ENCODE results near the gene WWC1. TPM values are rescaled to one million over a fixed set of nuclear protein-coding genes. Genes with fewer than 3 reads are reported as not detected.

The WWC1 gene
- total and polyA plus RNA-seq, 4 donors = 48.4 to 77.0 (median 56.2) TPM

DNA sequence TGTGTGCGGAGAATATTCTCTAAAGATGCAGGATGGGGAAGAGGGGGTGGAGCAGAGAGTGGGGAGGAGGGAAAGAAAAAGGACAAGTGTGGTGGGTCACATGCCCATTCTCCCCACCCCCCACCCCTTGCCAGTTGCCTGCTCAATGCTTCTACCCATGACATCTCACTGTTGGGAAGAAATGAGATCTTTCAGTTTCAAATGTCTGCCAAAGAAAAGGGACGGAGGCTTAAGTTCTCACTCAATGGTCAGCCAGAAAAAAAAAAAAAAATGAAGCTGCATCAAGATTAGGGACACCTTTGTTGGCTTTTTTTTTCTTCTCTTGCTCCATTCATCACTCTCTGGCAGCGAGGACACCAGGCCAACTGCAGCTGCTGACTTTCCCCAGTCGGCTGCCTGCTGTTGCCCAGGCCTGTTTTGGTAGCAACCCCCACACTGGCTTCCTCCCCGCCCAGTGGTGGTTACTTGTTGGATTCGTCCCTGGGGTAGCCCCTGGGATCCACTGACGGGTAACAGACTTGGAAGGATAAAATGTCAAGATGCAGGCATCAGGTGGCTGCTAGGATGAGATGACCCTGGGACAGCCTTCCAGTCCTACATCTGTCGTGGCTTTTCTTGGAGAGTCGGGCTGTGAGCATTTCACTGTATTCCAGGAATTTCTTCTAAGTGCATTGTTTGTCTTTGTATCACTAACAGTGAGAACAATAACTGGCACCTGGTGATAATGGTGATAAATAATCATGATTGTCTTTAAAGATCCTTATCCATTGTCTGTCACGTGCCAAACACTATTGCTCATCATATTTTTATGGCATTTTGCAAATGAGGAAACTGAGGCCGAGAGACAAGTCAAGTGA, 9.1 kb downstream of the WWC1 start:
- WGBS, 2 donors = 68 to 76% methylated on average over 11 of the region's 11 CpGs
- Histone ChIP-seq H3K36me3 (ENCODE audit: control insufficient read depth in 4 of 4, insufficient read depth in 4 of 4, low read length in 4 of 4) (no peaks in the 10 kb centered on the region), H3K9me3 (ENCODE audit: control insufficient read depth in 4 of 4, insufficient read depth in 3 of 4, low read length in 3 of 4) (no peaks in the 10 kb centered on the region), H3K4me1 (ENCODE audit: control insufficient read depth in 5 of 5, insufficient read depth in 5 of 5, low read length in 5 of 5) (peaks cover 0 to 45% (median 3%) of the 10 kb centered on the region in 5 donors), H3K9ac (ENCODE audit: insufficient read depth in 1 of 2, low read length in 2 of 2) (no peak overlapping the region), H3K27ac (ENCODE audit: low read depth in 1 of 2, low read length in 1 of 2) (peak overlapping the region in 1 of 2 donors; percentile 3), H3K4me3 (no peak overlapping the region), H3K27me3 (ENCODE audit: control insufficient read depth in 3 of 3, insufficient read depth in 3 of 3, low read length in 2 of 3) (no peaks in the 10 kb centered on the region)
- DNase-seq = no peak
- TF ChIP-seq, protein P1, sequence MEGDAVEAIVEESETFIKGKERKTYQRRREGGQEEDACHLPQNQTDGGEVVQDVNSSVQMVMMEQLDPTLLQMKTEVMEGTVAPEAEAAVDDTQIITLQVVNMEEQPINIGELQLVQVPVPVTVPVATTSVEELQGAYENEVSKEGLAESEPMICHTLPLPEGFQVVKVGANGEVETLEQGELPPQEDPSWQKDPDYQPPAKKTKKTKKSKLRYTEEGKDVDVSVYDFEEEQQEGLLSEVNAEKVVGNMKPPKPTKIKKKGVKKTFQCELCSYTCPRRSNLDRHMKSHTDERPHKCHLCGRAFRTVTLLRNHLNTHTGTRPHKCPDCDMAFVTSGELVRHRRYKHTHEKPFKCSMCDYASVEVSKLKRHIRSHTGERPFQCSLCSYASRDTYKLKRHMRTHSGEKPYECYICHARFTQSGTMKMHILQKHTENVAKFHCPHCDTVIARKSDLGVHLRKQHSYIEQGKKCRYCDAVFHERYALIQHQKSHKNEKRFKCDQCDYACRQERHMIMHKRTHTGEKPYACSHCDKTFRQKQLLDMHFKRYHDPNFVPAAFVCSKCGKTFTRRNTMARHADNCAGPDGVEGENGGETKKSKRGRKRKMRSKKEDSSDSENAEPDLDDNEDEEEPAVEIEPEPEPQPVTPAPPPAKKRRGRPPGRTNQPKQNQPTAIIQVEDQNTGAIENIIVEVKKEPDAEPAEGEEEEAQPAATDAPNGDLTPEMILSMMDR (IDR thresholded peaks at IDR 0.05; ENCODE audit: control extremely low read depth, extremely low read depth) = no peak
- no peak for ATAC-seq (ENCODE audit: insufficient read depth, low FRiP score)

DNA sequence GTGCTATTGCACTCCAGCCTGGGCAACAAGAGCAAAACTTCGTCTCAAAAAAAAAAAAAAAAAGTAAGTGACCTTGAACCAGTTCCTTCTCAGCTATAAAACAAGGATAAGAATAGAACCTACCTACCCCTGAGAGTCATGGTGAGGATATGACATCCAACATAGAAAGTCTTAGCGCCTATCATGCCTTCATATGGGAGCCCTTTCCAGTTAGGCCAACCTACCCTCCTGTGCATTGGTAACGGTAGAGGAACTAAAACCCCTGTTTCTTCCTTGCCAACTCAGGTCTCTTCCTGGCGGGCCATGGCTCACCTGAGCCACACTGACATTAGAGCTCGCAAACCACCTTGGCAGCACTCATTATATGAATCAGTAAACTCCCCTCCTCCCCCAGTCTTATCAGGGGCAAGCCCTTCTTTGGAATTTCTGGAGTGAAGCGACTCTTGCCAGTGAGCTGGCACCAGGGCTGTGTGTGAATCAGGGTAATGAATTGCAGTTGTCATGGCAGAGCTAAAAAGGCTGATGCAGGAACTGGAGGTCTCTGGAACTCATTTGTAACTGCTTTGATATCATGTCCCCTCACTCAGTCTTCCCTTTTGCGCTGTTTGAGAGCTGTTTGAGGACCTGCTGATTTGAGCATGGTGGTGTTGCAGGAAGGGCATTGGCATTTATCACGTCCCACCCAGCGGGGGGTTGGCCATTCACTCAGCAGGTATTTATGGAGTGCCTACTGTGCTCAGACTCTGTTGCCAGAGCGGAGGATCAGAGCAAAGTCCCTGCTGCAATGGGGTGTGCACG, 10.3 kb downstream of the WWC1 start:
- Histone ChIP-seq H3K4me3 (no peak overlapping the region), H3K36me3 (ENCODE audit: control insufficient read depth in 4 of 4, insufficient read depth in 4 of 4, low read length in 4 of 4) (no peaks in the 10 kb centered on the region), H3K27me3 (ENCODE audit: control insufficient read depth in 3 of 3, insufficient read depth in 3 of 3, low read length in 2 of 3) (no peaks in the 10 kb centered on the region), H3K27ac (ENCODE audit: low read depth in 1 of 2, low read length in 1 of 2) (peak overlapping the region in 1 of 2 donors; percentile 46), H3K9me3 (ENCODE audit: control insufficient read depth in 4 of 4, insufficient read depth in 3 of 4, low read length in 3 of 4) (no peaks in the 10 kb centered on the region), H3K4me1 (ENCODE audit: control insufficient read depth in 5 of 5, insufficient read depth in 5 of 5, low read length in 5 of 5) (peaks cover 0 to 48% (median 0%) of the 10 kb centered on the region in 5 donors), H3K9ac (ENCODE audit: insufficient read depth in 1 of 2, low read length in 2 of 2) (no peak overlapping the region)
- peak; percentile 73 for ATAC-seq (ENCODE audit: insufficient read depth, low FRiP score)
- WGBS, 2 donors = 60 to 83% methylated on average over 11 of the region's 11 CpGs
- no peak for DNase-seq
- TF ChIP-seq, protein P1 (IDR thresholded peaks at IDR 0.05; ENCODE audit: control extremely low read depth, extremely low read depth) = no peak

DNA sequence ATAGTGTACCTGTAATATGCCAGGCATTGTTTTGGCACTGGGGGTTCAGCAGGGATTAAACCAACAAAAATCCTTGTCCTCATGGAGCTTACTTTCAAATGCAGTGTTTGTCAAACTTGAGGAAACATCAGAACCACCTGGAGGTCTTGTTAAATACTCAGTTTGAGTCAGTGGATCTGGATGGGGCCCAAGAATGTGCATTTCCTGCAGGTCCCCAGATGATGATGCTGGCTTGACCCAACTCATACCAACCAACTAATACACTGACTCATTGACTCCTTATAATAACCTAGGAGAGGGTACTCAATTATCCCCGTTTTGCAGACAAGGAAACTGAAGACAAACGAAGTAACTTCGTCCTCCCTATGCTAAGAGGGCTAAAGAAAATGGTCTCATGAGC, 11.3 kb downstream of the WWC1 start:
- Histone ChIP-seq H3K4me1 (ENCODE audit: control insufficient read depth in 5 of 5, insufficient read depth in 5 of 5, low read length in 5 of 5) (peaks cover 0 to 48% (median 0%) of the 10 kb centered on the region in 5 donors), H3K36me3 (ENCODE audit: control insufficient read depth in 4 of 4, insufficient read depth in 4 of 4, low read length in 4 of 4) (no peaks in the 10 kb centered on the region), H3K27me3 (ENCODE audit: control insufficient read depth in 3 of 3, insufficient read depth in 3 of 3, low read length in 2 of 3) (no peaks in the 10 kb centered on the region), H3K9me3 (ENCODE audit: control insufficient read depth in 4 of 4, insufficient read depth in 3 of 4, low read length in 3 of 4) (no peaks in the 10 kb centered on the region), H3K4me3 (no peak overlapping the region), H3K27ac (ENCODE audit: low read depth in 1 of 2, low read length in 1 of 2) (peak overlapping the region in 1 of 2 donors; percentile 46), H3K9ac (ENCODE audit: insufficient read depth in 1 of 2, low read length in 2 of 2) (no peak overlapping the region)
- WGBS, 2 donors = 66 to 83% methylated on average over 3 of the region's 3 CpGs
- ATAC-seq (ENCODE audit: insufficient read depth, low FRiP score) = no peak
- TF ChIP-seq, protein P1 (IDR thresholded peaks at IDR 0.05; ENCODE audit: control extremely low read depth, extremely low read depth) = no peak
- no peak for DNase-seq
